HAP-1 (cell line): ENCODE measurements around the gene HRK.

ENCODE experiments used
- DNase-seq, 2 experiments: peaks; one replicate each; pipeline ENCODE4 v3.0.0-alpha.2; 2016 to 2020; ENCODE audit warnings: low spot score in 2 of 2
- H3K27me3 ChIP-seq: fragments of 250-450 bp; sonication (Bioruptor Pico); 2 replicates; pipeline ENCODE4 v1.5.1; 2020; ENCODE audit warnings: low read depth, mild to moderate bottlenecking, moderate library complexity
- H3K36me3 ChIP-seq: fragments of 250-450 bp; sonication (Bioruptor Pico); replicated peaks from 2 replicates; pipeline ENCODE4 v1.5.1; 2020; ENCODE audit warnings: mild to moderate bottlenecking
- H3K4me1 ChIP-seq: fragments of 250-450 bp; sonication (Bioruptor Pico); 2 replicates; pipeline ENCODE4 v1.5.1; 2020; ENCODE audit warnings: mild to moderate bottlenecking
- H3K4me3 ChIP-seq: fragments of 250-450 bp; sonication (Bioruptor Pico); 2 replicates; pipeline ENCODE4 v1.5.1; 2020; ENCODE audit warnings: mild to moderate bottlenecking, moderate library complexity
- H3K9me3 ChIP-seq: fragments of 250-450 bp; sonication (Bioruptor Pico); 2 replicates; pipeline ENCODE4 v1.5.1; 2020; ENCODE audit warnings: mild to moderate bottlenecking, moderate library complexity
- in situ Hi-C: fragments of 300-500 bp; cut with MboI; formaldehyde crosslinking; loops from 3 replicates; pipeline ENCODE4 v1.14.3; 2020; ENCODE audit warnings: low sequenced_read_pairs, inconsistent platforms, mixed read lengths

Gene HRK

GRCh38 chr12:116890330-116890729 lies 9.1 kb upstream of the HRK start:
- Histone ChIP-seq H3K9me3 (no peaks in the 10 kb centered on the region), H3K36me3 (no peaks in the 10 kb centered on the region), H3K4me3 (no peak overlapping the region), H3K27me3 (peaks cover 8% of the 10 kb centered on the region; the same call in 1 of the 2 replicates), H3K4me1 (no peaks in the 10 kb centered on the region; the same call in 1 of the 2 replicates)
- in situ Hi-C loops = no loop called here
- DNase-seq = no peak

- peaks cover 12% of the 10 kb centered on the region for H3K27me3 ChIP-seq
- no peaks in the 10 kb centered on the region; the same call in 1 of the 2 replicates for H3K4me1 ChIP-seq
- H3K4me3 ChIP-seq = no peak overlapping the region
- DNase-seq = no peak
- in situ Hi-C loops = no loop called here
- H3K36me3 ChIP-seq = no peaks in the 10 kb centered on the region
- no peaks in the 10 kb centered on the region for H3K9me3 ChIP-seq
Measured at GRCh38 chr12:116887897-116888296, 6.7 kb upstream of the HRK start.

- no peaks in the 10 kb centered on the region for H3K9me3 ChIP-seq
- no peaks in the 10 kb centered on the region; the same call in 1 of the 2 replicates for H3K4me1 ChIP-seq
- in situ Hi-C loops = no loop called here
- H3K27me3 ChIP-seq = peaks cover 18% of the 10 kb centered on the region
- no peak for DNase-seq
- H3K4me3 ChIP-seq = no peak overlapping the region
- no peaks in the 10 kb centered on the region for H3K36me3 ChIP-seq
Measured at GRCh38 chr12:116887244-116887643, 6.0 kb upstream of the HRK start.

- H3K4me3 ChIP-seq = no peak overlapping the region
- no peaks in the 10 kb centered on the region; the same call in none of the 2 replicates for H3K4me1 ChIP-seq
- no peak for DNase-seq
- peaks cover 30% of the 10 kb centered on the region for H3K27me3 ChIP-seq
- in situ Hi-C loops = no loop called here
- H3K36me3 ChIP-seq = no peaks in the 10 kb centered on the region
- H3K9me3 ChIP-seq = no peaks in the 10 kb centered on the region
Measured at GRCh38 chr12:116885491-116885890, 4.2 kb upstream of the HRK start.

- no peaks in the 10 kb centered on the region for H3K9me3 ChIP-seq
- H3K4me3 ChIP-seq = no peak overlapping the region
- H3K4me1 ChIP-seq = peaks cover 2% of the 10 kb centered on the region
- no peak for DNase-seq
- peaks cover 36% of the 10 kb centered on the region for H3K27me3 ChIP-seq
- in situ Hi-C loops = no loop called here
- no peaks in the 10 kb centered on the region for H3K36me3 ChIP-seq
Measured at GRCh38 chr12:116884871-116885270, 3.6 kb upstream of the HRK start.

DNA sequence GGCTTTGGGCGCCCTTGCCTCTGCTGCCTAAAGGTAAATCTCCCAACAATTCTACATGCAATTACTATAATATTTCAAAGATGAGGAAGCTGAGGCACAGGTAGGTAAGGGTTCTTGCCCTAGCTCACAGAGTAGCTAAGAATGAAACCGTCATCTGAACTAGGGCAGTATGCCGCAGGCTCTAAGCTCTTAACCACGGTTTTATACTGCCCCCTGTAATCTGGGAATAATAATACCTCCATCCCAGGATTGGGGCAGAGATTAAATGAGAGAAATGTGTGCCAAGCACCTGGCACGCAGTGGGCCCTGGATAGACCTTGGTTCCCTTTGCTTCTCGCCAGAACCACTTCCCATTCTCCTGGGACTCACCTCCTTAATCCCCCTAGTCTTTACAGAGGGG lies 1.5 kb upstream of the HRK start:
- in situ Hi-C loops = no loop called here
- H3K4me1 ChIP-seq = peaks cover 3% of the 10 kb centered on the region
- H3K9me3 ChIP-seq = no peaks in the 10 kb centered on the region
- peak in 1 of 2 experiments; percentile 24 for DNase-seq
- peaks cover 49% of the 10 kb centered on the region for H3K27me3 ChIP-seq
- no peaks in the 10 kb centered on the region for H3K36me3 ChIP-seq
- no peak overlapping the region for H3K4me3 ChIP-seq

DNA sequence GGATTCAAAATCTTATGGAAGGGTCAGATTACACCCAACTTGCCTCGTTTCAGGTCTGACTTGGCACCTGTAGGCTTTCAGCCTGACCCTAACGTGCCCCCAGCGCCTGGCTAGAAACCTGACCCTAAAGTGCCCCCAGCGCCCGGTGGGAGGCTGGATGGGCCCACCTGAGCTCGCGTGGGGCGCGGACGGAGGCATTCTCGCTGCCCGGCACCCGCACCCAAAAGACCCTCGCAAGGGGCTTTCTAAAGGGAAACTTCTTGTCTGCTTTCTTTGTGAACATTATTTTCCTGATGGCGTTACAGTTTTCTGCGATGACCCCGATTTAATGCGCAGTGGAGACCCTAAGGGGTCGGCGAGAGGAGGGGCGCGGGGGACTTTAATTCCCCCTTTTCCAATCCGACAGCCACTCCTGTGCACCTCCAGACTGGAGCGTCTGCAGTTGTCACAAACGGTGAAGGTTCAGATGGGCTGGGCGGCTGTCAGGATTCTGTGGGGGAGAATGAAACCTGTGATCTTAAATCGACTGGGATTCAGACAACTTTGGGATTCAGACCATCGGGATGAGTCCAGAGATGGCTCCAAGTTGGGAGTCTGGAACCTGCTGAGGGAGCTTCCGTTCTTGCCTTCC lies 751 bp upstream of the HRK start:
- H3K9me3 ChIP-seq = no peaks in the 10 kb centered on the region
- in situ Hi-C loops = no loop called here
- peaks cover 49% of the 10 kb centered on the region for H3K27me3 ChIP-seq
- H3K4me1 ChIP-seq = peaks cover 3% of the 10 kb centered on the region
- H3K4me3 ChIP-seq = peak overlapping the region; percentile 24
- DNase-seq = no peak
- no peaks in the 10 kb centered on the region for H3K36me3 ChIP-seq

- H3K4me3 ChIP-seq = peak overlapping the region; percentile 40
- in situ Hi-C loops = no loop called here
- H3K36me3 ChIP-seq = no peaks in the 10 kb centered on the region
- H3K9me3 ChIP-seq = no peaks in the 10 kb centered on the region
- DNase-seq = peak; percentile 43 to 61
- H3K4me1 ChIP-seq = peaks cover 7% of the 10 kb centered on the region
- peaks cover 49% of the 10 kb centered on the region for H3K27me3 ChIP-seq
Measured at GRCh38 chr12:116880817-116881324, 370 bp downstream of the HRK start.

GRCh38 chr12:116880213-116880816 lies 926 bp downstream of the HRK start:
- no peaks in the 10 kb centered on the region for H3K36me3 ChIP-seq
- no peaks in the 10 kb centered on the region for H3K9me3 ChIP-seq
- peak overlapping the region; percentile 40 for H3K4me3 ChIP-seq
- peaks cover 49% of the 10 kb centered on the region for H3K27me3 ChIP-seq
- peaks cover 7% of the 10 kb centered on the region for H3K4me1 ChIP-seq
- DNase-seq = no peak
- in situ Hi-C loops = no loop called here

- Histone ChIP-seq H3K4me3 (peak overlapping the region; percentile 40), H3K9me3 (no peaks in the 10 kb centered on the region), H3K4me1 (peaks cover 7% of the 10 kb centered on the region), H3K36me3 (no peaks in the 10 kb centered on the region), H3K27me3 (peaks cover 49% of the 10 kb centered on the region)
- DNase-seq = peak in 1 of 2 experiments; percentile 38
- in situ Hi-C loops = no loop called here
Measured at GRCh38 chr12:116879509-116880212, 1.6 kb downstream of the HRK start.

DNA sequence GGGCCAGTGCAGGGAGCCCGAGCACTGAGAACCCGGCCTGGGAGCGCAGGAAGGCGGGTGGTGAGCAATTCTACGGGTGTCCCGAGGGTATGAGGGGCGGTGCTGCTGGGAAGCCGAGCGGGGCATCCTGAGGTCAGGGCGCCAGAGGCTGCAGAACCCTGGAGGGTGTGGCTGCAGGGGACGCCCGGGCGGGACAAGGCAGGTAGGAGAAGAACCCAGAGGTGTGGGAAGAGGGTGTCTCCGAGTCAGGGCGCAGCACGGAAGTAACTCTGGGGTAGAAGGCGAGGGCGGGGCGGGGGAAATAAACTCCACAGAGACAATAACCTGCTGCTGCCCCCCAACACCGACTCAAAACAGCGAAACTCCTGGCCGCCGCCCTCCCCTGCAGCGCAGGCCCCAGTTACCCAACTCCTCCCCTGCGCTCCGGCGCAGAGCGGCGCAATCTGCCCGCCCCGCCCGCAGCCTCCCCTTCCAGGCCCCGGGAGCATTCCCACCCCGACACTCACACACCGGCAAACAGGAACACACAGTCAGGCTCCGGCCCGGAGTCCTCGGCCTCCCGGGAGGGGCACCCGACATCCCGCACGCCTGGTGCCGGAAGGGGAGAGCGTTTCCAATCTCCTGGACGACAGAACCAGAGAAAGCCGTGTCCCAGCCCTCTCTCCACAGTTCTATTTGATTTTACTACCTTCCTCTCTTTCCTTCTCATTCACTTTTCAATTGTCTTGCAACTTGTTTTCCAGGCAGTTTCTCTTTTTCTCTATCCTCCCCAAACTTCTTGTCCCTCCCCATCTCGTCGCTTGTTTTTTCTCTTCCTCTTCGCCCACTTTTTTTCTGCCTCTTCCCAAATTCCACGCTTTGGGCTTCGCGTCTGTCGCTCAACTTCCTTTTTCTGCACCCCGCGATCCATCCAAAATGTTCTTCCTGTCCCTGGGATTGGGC lies 2.4 kb downstream of the HRK start:
- Histone ChIP-seq H3K4me3 (peak overlapping the region; percentile 40), H3K36me3 (no peaks in the 10 kb centered on the region), H3K27me3 (peaks cover 47% of the 10 kb centered on the region), H3K4me1 (peaks cover 7% of the 10 kb centered on the region), H3K9me3 (no peaks in the 10 kb centered on the region)
- in situ Hi-C loops = no loop called here
- DNase-seq = peak in 1 of 2 experiments; percentile 45

GRCh38 chr12:116876151-116876869 lies 4.9 kb downstream of the HRK start:
- H3K4me1 ChIP-seq = peaks cover 7% of the 10 kb centered on the region
- H3K27me3 ChIP-seq = peaks cover 25% of the 10 kb centered on the region
- DNase-seq = peak; percentile 61 to 73
- in situ Hi-C loops = no loop called here
- no peaks in the 10 kb centered on the region for H3K36me3 ChIP-seq
- no peaks in the 10 kb centered on the region for H3K9me3 ChIP-seq
- no peak overlapping the region for H3K4me3 ChIP-seq
